ENCODE data around the gene DEFB129. TPM values are rescaled to one million over a fixed set of nuclear protein-coding genes. Genes with fewer than 3 reads are reported as not detected.

DEFB129 gene
- total and polyA plus RNA-seq, 10 of the 15 experiments (the other 5 are each of a cell fraction or from before 2014, with no cell fraction given), result not detected

GRCh38 chr20:277496-277781, 50.4 kb downstream of the DEFB129 start (continued):
- no peak for TF ChIP-seq SMAD5 (IDR thresholded peaks at IDR 0.05; ENCODE audit: low read depth)
- no peak for TF ChIP-seq DPF2 (IDR thresholded peaks at IDR 0.05)
- no peak for TF ChIP-seq POLR2AphosphoS5 (IDR thresholded peaks at IDR 0.05; ENCODE audit: low read length)
- no peak for TF ChIP-seq TARDBP (IDR thresholded peaks at IDR 0.05; ENCODE audit: borderline replicate concordance)
- TF ChIP-seq HDAC2 (IDR thresholded peaks at IDR 0.05), result no peak
- TF ChIP-seq ETV6 (conservative IDR thresholded peaks at IDR 0.05 in 1 of 2, IDR thresholded peaks at IDR 0.05 in 1 of 2; ENCODE audit: borderline replicate concordance in 1 of 2, low read depth in 1 of 2), result no peak

GRCh38 chr20:278181-278580, 51.1 kb downstream of the DEFB129 start:
- CTCF ChIA-PET, result interaction anchor here (0.8 kb wide), 1 partner anchor 19 kb away, joined by 3 read pairs; no protein-coding TSS in a partner anchor
- Histone ChIP-seq H3K4me1 (ENCODE audit: control insufficient read depth, insufficient read depth, low read length) (no peaks in the 10 kb centered on the region), H2AFZ (ENCODE audit: control insufficient read depth, low read depth, low read length) (no peak overlapping the region), H3K27ac (ENCODE audit: control insufficient read depth, insufficient read depth) (no peak overlapping the region), H3K4me3 (no peak overlapping the region), H3K4me2 (ENCODE audit: control insufficient read depth, insufficient read depth) (no peak overlapping the region), H3K36me3 (ENCODE audit: control insufficient read depth in 2 of 2, insufficient read depth in 2 of 2, low read length in 1 of 2) (peaks cover 2 to 3% of the 10 kb centered on the region in 2 experiments; a peak in 3 of 4 replicates), H3K9ac (ENCODE audit: control insufficient read depth, insufficient read depth, low read length) (no peak overlapping the region), H3K27me3 (replicated peaks in 1 of 2; ENCODE audit: control insufficient read depth in 2 of 2, insufficient read depth in 2 of 2, low read length in 1 of 2) (no peaks in the 10 kb centered on the region), H3K9me3 (replicated peaks; ENCODE audit: control insufficient read depth, insufficient read depth, low read length) (no peaks in the 10 kb centered on the region), H4K20me1 (ENCODE audit: control insufficient read depth, insufficient read depth) (no peaks in the 10 kb centered on the region), H3K79me2 (ENCODE audit: control insufficient read depth, insufficient read depth, low read length) (no peaks in the 10 kb centered on the region)
- RAD21 ChIA-PET (ENCODE audit: unreplicated experiment), result no interaction called here
- DNase-seq (ENCODE audit: low read depth, low spot score) (no peak), ATAC-seq (no peak), FAIRE-seq (no peak)
- SMC1A ChIA-PET (ENCODE audit: uncharacterized antibody, unreplicated experiment), result interaction anchor here (1.2 kb wide), 1 partner anchor 9 kb away, joined by 3 read pairs; no protein-coding TSS in a partner anchor
- POLR2A ChIA-PET, result no interaction called here
- 91% methylated on average over 5 of the region's 5 CpGs for WGBS (ENCODE audit: insufficient coverage, insufficient replicate concordance, low lambda C conversion rate, missing lambda C conversion rate)
- BruUV-seq (replicated peaks), result no TSS peak
- in situ Hi-C loops (cut with MboI) (no loop called here), intact Hi-C loops (cut with micrococcal nuclease; ENCODE audit: unreplicated experiment) (no loop called here)
- TF ChIP-seq SPI1 (IDR thresholded peaks at IDR 0.05; ENCODE audit: borderline replicate concordance, insufficient read depth, low read depth, low read length) (no peak), RFX5 (IDR thresholded peaks at IDR 0.05; ENCODE audit: low read depth, low read length) (no peak), IRF5 (IDR thresholded peaks at IDR 0.05; ENCODE audit: borderline replicate concordance) (no peak), USF1 (IDR thresholded peaks at IDR 0.05; ENCODE audit: borderline replicate concordance, extremely low read length, insufficient read depth, low read depth, low read length) (no peak), SKIL (IDR thresholded peaks at IDR 0.05; ENCODE audit: low read depth, poor library complexity, severe bottlenecking) (no peak), YY1 (IDR thresholded peaks at IDR 0.05; ENCODE audit: low read depth, low read length) (no peak), NRF1 (conservative IDR thresholded peaks at IDR 0.05; ENCODE audit: low read depth, low read length) (no peak)

All from GM12878 (cell line).